VCaP (cell line): ENCODE data around the gene ZNF394.

Experiments used
- H3K27ac ChIP-seq: fragments of 450-650 bp; 2 replicates; pipeline ENCODE4 v1.5.1; 2017
- CTCF ChIP-seq: fragments of 450-650 bp; conservative IDR thresholded peaks from 2 replicates; pipeline ENCODE4 v1.5.1; 2017; ENCODE audit warnings: mild to moderate bottlenecking, moderate library complexity

Gene ZNF394

GRCh38 chr7:99446096-99446495 is 54.0 kb downstream of the ZNF394 start:
- no peak overlapping the region for H3K27ac ChIP-seq
- TF ChIP-seq CTCF = no peak
